SW480 (cell line): ENCODE measurements around the gene RNPS1.
A peak's percentile ranks its signal among the peaks of the same experiment; 100 is the strongest.

Source experiments
- DNase-seq: peaks from one replicate; pipeline ENCODE4 v3.0.0-alpha.2; 2016; ENCODE audit warnings: low spot score

The RNPS1 gene

GRCh38 chr16:2213817-2214718 lies 53.9 kb downstream of the RNPS1 start:
- no peak for DNase-seq

GRCh38 chr16:2212362-2213324 lies 55.3 kb downstream of the RNPS1 start:
- no peak for DNase-seq

GRCh38 chr16:2211923-2212347 lies 56.0 kb downstream of the RNPS1 start:
- no peak for DNase-seq

GRCh38 chr16:2210386-2211365 lies 57.2 kb downstream of the RNPS1 start, which contains the start of gene BRICD5:
TSS of gene BRICD5 (minus strand) at chr16:2210863. CDS start at chr16:2210833, 30 bp downstream.
- no peak for DNase-seq

- no peak for DNase-seq
Measured at GRCh38 chr16:2210009-2210332, 58.0 kb downstream of the RNPS1 start.

- no peak for DNase-seq
Measured at GRCh38 chr16:2209258-2210008, 58.5 kb downstream of the RNPS1 start.

- DNase-seq, result no peak
Measured at GRCh38 chr16:2208772-2209171, 59.2 kb downstream of the RNPS1 start.

GRCh38 chr16:2208308-2208707 lies 59.6 kb downstream of the RNPS1 start:
- no peak for DNase-seq

- no peak for DNase-seq
Measured at GRCh38 chr16:2207872-2208271, 60.1 kb downstream of the RNPS1 start.

- no peak for DNase-seq
Measured at GRCh38 chr16:2206780-2207433, 61.0 kb downstream of the RNPS1 start.

GRCh38 chr16:2206420-2206779 lies 61.5 kb downstream of the RNPS1 start:
- no peak for DNase-seq

- no peak for DNase-seq
Measured at GRCh38 chr16:2205967-2206313, 62.0 kb downstream of the RNPS1 start.

GRCh38 chr16:2205104-2205966 lies 62.6 kb downstream of the RNPS1 start, which contains the start of gene MLST8:
TSS of gene MLST8 (plus strand) at chr16:2205454. CDS start at chr16:2206086, 632 bp downstream.
- peak; percentile 68 for DNase-seq

GRCh38 chr16:2204416-2205103 lies 63.4 kb downstream of the RNPS1 start:
- DNase-seq, result no peak
